GM19324 (cell line): ENCODE data around the gene MOB3C.

Source experiments
- ATAC-seq: cut with Tn5 transposase; IDR thresholded peaks from one replicate; pipeline ENCODE4 v1.9.1; 2021; ENCODE audit warnings: mild to moderate bottlenecking, moderate library complexity; ENCODE audit not compliant: unreplicated experiment, low FRiP score

MOB3C gene

GRCh38 chr1:46607345-46608130 is 9.1 kb downstream of the MOB3C start:
- ATAC-seq, result no peak

- no peak for ATAC-seq
Measured at GRCh38 chr1:46606255-46606965, 10.2 kb downstream of the MOB3C start.

- ATAC-seq, result no peak
Measured at GRCh38 chr1:46605232-46605631, 11.4 kb downstream of the MOB3C start.

- ATAC-seq, result peak; percentile 92
Measured at GRCh38 chr1:46603858-46604549, 12.6 kb downstream of the MOB3C start, which contains the start of gene MKNK1. Gene MKNK1, minus strand, starts transcription at chr1:46604268. Its CDS starts 20,941 bp downstream, at chr1:46583327.

GRCh38 chr1:46603481-46603857 is 13.1 kb downstream of the MOB3C start:
- ATAC-seq, result no peak

- no peak for ATAC-seq
Measured at GRCh38 chr1:46601257-46602007, 15.2 kb downstream of the MOB3C start.

GRCh38 chr1:46599059-46599970 is 17.3 kb downstream of the MOB3C start:
- ATAC-seq, result no peak

GRCh38 chr1:46596846-46597245 is 19.8 kb downstream of the MOB3C start:
- no peak for ATAC-seq

- no peak for ATAC-seq
Measured at GRCh38 chr1:46596036-46596435, 20.6 kb downstream of the MOB3C start.

- no peak for ATAC-seq
Measured at GRCh38 chr1:46595127-46595526, 21.5 kb downstream of the MOB3C start.

GRCh38 chr1:46594063-46594462 is 22.5 kb downstream of the MOB3C start:
- ATAC-seq, result no peak

- no peak for ATAC-seq
Measured at GRCh38 chr1:46592823-46593222, 23.8 kb downstream of the MOB3C start.

GRCh38 chr1:46589529-46589928 is 27.1 kb downstream of the MOB3C start:
- no peak for ATAC-seq

- ATAC-seq, result no peak
Measured at GRCh38 chr1:46587069-46587468, 29.5 kb downstream of the MOB3C start.

- no peak for ATAC-seq
Measured at GRCh38 chr1:46585312-46585938, 31.2 kb downstream of the MOB3C start.

GRCh38 chr1:46583494-46583893 is 33.1 kb downstream of the MOB3C start:
- ATAC-seq, result no peak

GRCh38 chr1:46582972-46583371 is 33.6 kb downstream of the MOB3C start:
- no peak for ATAC-seq

GRCh38 chr1:46581681-46582455 is 34.7 kb downstream of the MOB3C start:
- no peak for ATAC-seq
